Erythroblast (primary cell): ENCODE measurements around the gene CCDC158.

Source experiments
- GATA1 ChIP-seq: IDR thresholded peaks from 2 replicates; pipeline ENCODE4 v1.6.1; 2011; ENCODE audit warnings: low read depth, mild to moderate bottlenecking, control low read depth, low read length, moderate library complexity
- POLR2A ChIP-seq: IDR thresholded peaks from 2 replicates; pipeline ENCODE4 v1.6.1; 2011; ENCODE audit warnings: mild to moderate bottlenecking, low read length

DNA sequence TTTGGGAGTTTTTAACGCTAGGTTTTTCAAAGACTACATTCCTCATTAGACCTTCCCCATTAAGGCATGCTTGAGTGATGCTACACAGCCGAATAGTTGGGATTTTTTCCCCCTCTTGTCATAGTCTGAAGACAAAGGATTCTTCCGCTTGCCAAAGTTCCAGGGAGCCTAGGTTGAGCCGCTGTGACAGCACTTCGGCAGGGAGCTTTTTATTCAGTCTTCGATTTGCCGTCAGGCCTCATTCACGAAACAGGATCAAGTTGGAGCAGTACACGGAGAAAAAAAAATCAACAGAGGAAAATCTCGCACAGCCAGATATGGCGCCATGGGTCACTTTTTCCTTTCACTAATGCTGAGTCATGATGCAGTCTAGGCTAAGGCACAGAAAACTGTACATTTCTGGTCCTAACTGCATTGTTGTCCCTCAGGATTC is 38.4 kb upstream of the CCDC158 start:
- TF ChIP-seq POLR2A (no peak), GATA1 (no peak)
